MM.1S (cell line): Measurements from ENCODE around the gene HSFX4.
"Not testable (repeated sequence)": the region's sequence is repeated elsewhere in the genome, so short reads cannot be mapped to it uniquely, and the experiment has no call there.

Experiments used
- DNase-seq: peaks from one replicate; pipeline ENCODE4 v3.0.0-alpha.2; 2015
- H2AFZ ChIP-seq: fragments of 300-600 bp; sonication (generic); 2 replicates; pipeline ENCODE4 v1.6.0; 2016; ENCODE audit warnings: antibody characterized with exemption, low read length
- H3F3A ChIP-seq: fragments of 300-600 bp; sonication (generic); 2 replicates; pipeline ENCODE4 v1.6.1; 2016; ENCODE audit warnings: mild to moderate bottlenecking, antibody characterized with exemption, low read length, moderate library complexity, mixed read lengths; ENCODE audit not compliant: insufficient read depth
- H3K27ac ChIP-seq: fragments of 300-600 bp; sonication (generic); 2 replicates; pipeline ENCODE4 v1.5.1; 2016; ENCODE audit warnings: mild to moderate bottlenecking, low read length
- H3K27me3 ChIP-seq: fragments of 300-600 bp; sonication (generic); replicated peaks from 2 replicates; pipeline ENCODE4 v1.6.0; 2016; ENCODE audit warnings: low read length; ENCODE audit not compliant: insufficient read depth
- H3K36me3 ChIP-seq: fragments of 300-600 bp; sonication (generic); replicated peaks from 2 replicates; pipeline ENCODE4 v1.6.1; 2016; ENCODE audit warnings: mild to moderate bottlenecking, low read length, mixed read lengths; ENCODE audit not compliant: insufficient read depth
- H3K4me1 ChIP-seq: fragments of 300-600 bp; sonication (generic); 2 replicates; pipeline ENCODE4 v1.6.1; 2016; ENCODE audit warnings: low read length, mixed read lengths
- H3K4me2 ChIP-seq: fragments of 300-600 bp; sonication (generic); 2 replicates; pipeline ENCODE4 v1.6.0; 2016; ENCODE audit warnings: low read depth, low read length
- H3K4me3 ChIP-seq: fragments of 300-600 bp; sonication (generic); 2 replicates; pipeline ENCODE4 v1.5.1; 2016; ENCODE audit warnings: low read length, mixed read lengths
- H3K79me2 ChIP-seq: fragments of 300-600 bp; sonication (generic); 2 replicates; pipeline ENCODE4 v1.6.1; 2016; ENCODE audit warnings: mixed run types, low read length, mixed read lengths
- H3K9ac ChIP-seq: fragments of 300-600 bp; sonication (generic); 2 replicates; pipeline ENCODE4 v1.6.1; 2016; ENCODE audit warnings: low read length, mixed read lengths
- H3K9me2 ChIP-seq: fragments of 300-600 bp; sonication (generic); replicated peaks from 2 replicates; pipeline ENCODE4 v1.6.1; 2016; ENCODE audit warnings: mild to moderate bottlenecking, low read length, mixed read lengths; ENCODE audit not compliant: insufficient read depth
- H3K9me3 ChIP-seq: fragments of 300-600 bp; sonication (generic); replicated peaks from 2 replicates; pipeline ENCODE4 v1.6.1; 2016; ENCODE audit warnings: mild to moderate bottlenecking, low read length, mixed read lengths; ENCODE audit not compliant: insufficient read depth
- H4K20me1 ChIP-seq: fragments of 300-600 bp; sonication (generic); 2 replicates; pipeline ENCODE4 v1.6.1; 2016; ENCODE audit warnings: mild to moderate bottlenecking, low read length, moderate library complexity, mixed read lengths; ENCODE audit not compliant: insufficient read depth
- CTCF ChIP-seq: fragments of 300-600 bp; sonication (generic); IDR thresholded peaks from 2 replicates; pipeline ENCODE4 v1.5.1; 2016; ENCODE audit warnings: antibody characterized with exemption, low read length, mixed read lengths
- EZH2 ChIP-seq: fragments of 300-600 bp; sonication (generic); optimal IDR thresholded peaks from 2 replicates; pipeline ENCODE3; 2017; ENCODE audit warnings: low read depth, mild to moderate bottlenecking, antibody characterized with exemption, low read length, mixed read lengths
- EZH2phosphoT487 ChIP-seq: fragments of 300-600 bp; sonication (generic); IDR thresholded peaks from 2 replicates; pipeline ENCODE4 v1.6.1; 2018; ENCODE audit warnings: antibody characterized with exemption, low read length

HSFX4 gene

GRCh38 chrX:149929400-149929799 lies at the start of gene HSFX4:
TSS of gene HSFX4 (plus strand) at chrX:149929573. CDS start at chrX:149929645, 72 bp downstream.
- not testable (repeated sequence) for H3K27ac ChIP-seq, H3K4me2 ChIP-seq, H3K4me1 ChIP-seq, H3K9me2 ChIP-seq, H3K4me3 ChIP-seq, H3K36me3 ChIP-seq, DNase-seq, H4K20me1 ChIP-seq, H2AFZ ChIP-seq, H3K9me3 ChIP-seq, H3K79me2 ChIP-seq, H3K9ac ChIP-seq, H3K27me3 ChIP-seq, H3F3A ChIP-seq

GRCh38 chrX:149881081-149881711 lies 48.2 kb upstream of the HSFX4 start, which contains the start of gene MAGEA8:
TSS of gene MAGEA8 (plus strand) at chrX:149881183. CDS start at chrX:149884273, 3,090 bp downstream.
- Histone ChIP-seq H3K9me2 (no peaks in the 10 kb centered on the region), H3K79me2 (no peaks in the 10 kb centered on the region), H3K4me1 (no peaks in the 10 kb centered on the region), H3K36me3 (no peaks in the 10 kb centered on the region), H2AFZ (no peak within 1 kb of the TSS), H3K4me2 (no peak within 1 kb of the TSS), H3K9me3 (no peaks in the 10 kb centered on the region), H3F3A (no peaks in the 10 kb centered on the region), H3K27me3 (no peaks in the 10 kb centered on the region), H3K4me3 (no peak within 1 kb of the TSS), H4K20me1 (no peaks in the 10 kb centered on the region), H3K9ac (no peak within 1 kb of the TSS), H3K27ac (no peak within 1 kb of the TSS)
- TF ChIP-seq CTCF = no peak
- no peak for TF ChIP-seq EZH2
- TF ChIP-seq EZH2phosphoT487 = no peak
- no peak for DNase-seq

GRCh38 chrX:149890828-149891227 lies 38.5 kb upstream of the HSFX4 start:
- H3K79me2 ChIP-seq, H3K4me2 ChIP-seq, H4K20me1 ChIP-seq, H3F3A ChIP-seq, H3K36me3 ChIP-seq, H3K4me1 ChIP-seq, H3K27me3 ChIP-seq, DNase-seq, H3K9ac ChIP-seq, H3K9me2 ChIP-seq, H3K27ac ChIP-seq, H2AFZ ChIP-seq, H3K9me3 ChIP-seq, H3K4me3 ChIP-seq: not testable (repeated sequence)

GRCh38 chrX:149898554-149898953 lies 30.8 kb upstream of the HSFX4 start:
- Histone ChIP-seq H2AFZ (no peak overlapping the region), H3K9me3 (no peaks in the 10 kb centered on the region), H3K36me3 (no peaks in the 10 kb centered on the region), H3K27ac (no peak overlapping the region), H3K9me2 (no peaks in the 10 kb centered on the region), H3K27me3 (no peaks in the 10 kb centered on the region), H3F3A (no peaks in the 10 kb centered on the region), H3K9ac (no peak overlapping the region), H4K20me1 (no peaks in the 10 kb centered on the region), H3K4me1 (no peaks in the 10 kb centered on the region), H3K79me2 (no peaks in the 10 kb centered on the region), H3K4me3 (no peak overlapping the region), H3K4me2 (no peak overlapping the region)
- no peak for DNase-seq
- TF ChIP-seq CTCF (no peak), EZH2phosphoT487 (no peak), EZH2 (no peak)
